Common myeloid progenitor, CD34-positive (primary cell): ENCODE results near the gene KIF3C.
A peak's percentile ranks its signal among the peaks of the same experiment; 100 is the strongest.

Experiments
- CTCF ChIA-PET: fragments of 350-600 bp; sonication (Branson Sonifier 250); formaldehyde crosslinking; loops from one replicate; lab custom pipeline; 2021; ENCODE audit warnings: antibody characterized with exemption; lab: Charles Lee
- POLR2A ChIA-PET: fragments of 350-600 bp; sonication (Branson Sonifier 250); formaldehyde crosslinking; loops from one replicate; lab custom pipeline; 2021; ENCODE audit warnings: antibody characterized with exemption; lab: Charles Lee
- DNase-seq, 3 donors: peaks; one replicate each; pipeline versions ENCODE4 v3.0.0 to v3.0.0-alpha.2; 2013
- H3K27ac ChIP-seq, 2 experiments: 1 replicate in 1 of 2; 2 replicates in 1 of 2; pipeline ENCODE4 v1.7.0; 2013; ENCODE audit warnings: inconsistent platforms in 2 of 2, low read length in 2 of 2, mild to moderate bottlenecking in 2 of 2, low read depth in 1 of 2, moderate library complexity in 1 of 2; ENCODE audit not compliant: severe bottlenecking in 2 of 2, insufficient read depth in 1 of 2, poor library complexity in 1 of 2
- H3K27me3 ChIP-seq, 5 experiments: replicated peaks in 2 of 5; 1 replicate in 3 of 5; 2 replicates in 2 of 5; pipeline versions ENCODE4 v1.6.1 to v1.7.0; 2013; ENCODE audit warnings: low read length in 4 of 5, mild to moderate bottlenecking in 2 of 5, moderate library complexity in 2 of 5, inconsistent platforms in 1 of 5; ENCODE audit not compliant: insufficient read depth in 5 of 5, control insufficient read depth in 4 of 5
- H3K36me3 ChIP-seq, 4 experiments: 1 replicate in 2 of 4; 2 replicates in 2 of 4; pipeline versions ENCODE4 v1.6.1 to v1.7.0; 2013; ENCODE audit warnings: low read length in 3 of 4, control low read depth in 1 of 4, mild to moderate bottlenecking in 1 of 4; ENCODE audit not compliant: control insufficient read depth in 4 of 4, insufficient read depth in 4 of 4
- H3K4me1 ChIP-seq, 4 experiments: 1 replicate in 3 of 4; 2 replicates in 1 of 4; pipeline versions ENCODE4 v1.6.1 to v1.7.1; 2013; ENCODE audit warnings: low read length in 3 of 4, mild to moderate bottlenecking in 3 of 4, control low read depth in 1 of 4, inconsistent platforms in 1 of 4, moderate library complexity in 1 of 4; ENCODE audit not compliant: control insufficient read depth in 4 of 4, insufficient read depth in 4 of 4; ENCODE audit errors: control extremely low read depth in 1 of 4
- H3K4me3 ChIP-seq, 7 experiments: 1 replicate in 4 of 7; 2 replicates in 3 of 7; pipeline versions ENCODE4 v1.5.1 to v1.7.0; 2013; ENCODE audit warnings: mild to moderate bottlenecking in 7 of 7, low read length in 6 of 7, moderate library complexity in 6 of 7, inconsistent platforms in 2 of 7, low read depth in 2 of 7, control low read depth in 1 of 7; ENCODE audit not compliant: insufficient read depth in 4 of 7, control insufficient read depth in 1 of 7; ENCODE audit errors: extremely low read depth in 1 of 7
- H3K9me3 ChIP-seq, 5 experiments: 1 replicate in 4 of 5; 2 replicates in 1 of 5; pipeline versions ENCODE4 v1.6.1 to v1.7.1; 2013; ENCODE audit warnings: low read length in 4 of 5, mild to moderate bottlenecking in 2 of 5, inconsistent platforms in 1 of 5, low read depth in 1 of 5, moderate library complexity in 1 of 5; ENCODE audit not compliant: control insufficient read depth in 4 of 5, insufficient read depth in 2 of 5; ENCODE audit errors: control extremely low read depth in 1 of 5
- WGBS: methylation state at CpG from one replicate; pipeline ENCODE4 v1.1.5; 2013; ENCODE audit not compliant: insufficient coverage; 5-methylcytosine and 5-hydroxymethylcytosine counted together

KIF3C gene

GRCh38 chr2:25991965-25992364 lies 9.7 kb upstream of the KIF3C start:
- Histone ChIP-seq H3K36me3 (no peaks in the 10 kb centered on the region), H3K27me3 (no peaks in the 10 kb centered on the region), H3K4me3 (peak overlapping the region in 2 of 7 experiments; percentile 37 to 65), H3K9me3 (no peaks in the 10 kb centered on the region), H3K4me1 (peaks cover 6 to 9% (median 8%) of the 10 kb centered on the region in 4 experiments), H3K27ac (no peak overlapping the region)
- CTCF ChIA-PET, result interaction anchor here (0.6 to 7.9 kb wide), 19 partner anchors 8 to 156 kb away, joined by 3 to 59 read pairs (median 3); partner anchors contain the start of gene RAB10
- POLR2A ChIA-PET, result no interaction called here
- DNase-seq, result no peak
- 67% methylated on average over 1 of the region's 3 CpGs for WGBS

DNA sequence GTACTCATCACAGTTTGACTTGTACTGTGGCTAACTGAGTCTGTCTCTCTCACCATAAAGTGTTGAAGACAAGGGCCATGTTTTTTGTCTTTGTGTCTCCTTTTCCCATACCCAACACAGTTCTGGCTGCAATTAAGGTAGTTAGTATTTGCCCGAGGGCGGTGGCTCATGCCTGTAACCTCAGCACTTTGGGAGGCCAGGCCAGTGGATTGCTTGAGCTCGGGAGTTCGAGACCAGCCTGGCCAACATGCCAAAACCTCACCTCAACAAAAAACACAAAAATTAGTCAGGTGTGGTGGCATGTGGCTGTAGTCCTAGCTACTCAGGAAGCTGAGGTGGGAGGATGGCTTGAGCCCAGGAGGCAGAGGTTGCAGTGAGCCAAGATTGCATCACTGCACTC lies 6.9 kb upstream of the KIF3C start:
- H3K27me3 ChIP-seq, result no peaks in the 10 kb centered on the region
- H3K4me1 ChIP-seq, result peaks cover 6 to 9% (median 8%) of the 10 kb centered on the region in 4 experiments
- CTCF ChIA-PET, result interaction anchor here (0.9 to 7.9 kb wide), 3 partner anchors 10 to 158 kb away, joined by 4 to 59 read pairs (median 4); no protein-coding TSS in a partner anchor
- no peaks in the 10 kb centered on the region for H3K9me3 ChIP-seq
- 100% methylated on average over 1 of the region's 4 CpGs for WGBS
- POLR2A ChIA-PET, result interaction anchor here (0.6 kb wide), 1 partner anchor 29 kb away, joined by 3 read pairs; no protein-coding TSS in a partner anchor
- H3K27ac ChIP-seq, result no peak overlapping the region
- H3K4me3 ChIP-seq, result no peak overlapping the region
- H3K36me3 ChIP-seq, result no peaks in the 10 kb centered on the region
- no peak for DNase-seq

DNA sequence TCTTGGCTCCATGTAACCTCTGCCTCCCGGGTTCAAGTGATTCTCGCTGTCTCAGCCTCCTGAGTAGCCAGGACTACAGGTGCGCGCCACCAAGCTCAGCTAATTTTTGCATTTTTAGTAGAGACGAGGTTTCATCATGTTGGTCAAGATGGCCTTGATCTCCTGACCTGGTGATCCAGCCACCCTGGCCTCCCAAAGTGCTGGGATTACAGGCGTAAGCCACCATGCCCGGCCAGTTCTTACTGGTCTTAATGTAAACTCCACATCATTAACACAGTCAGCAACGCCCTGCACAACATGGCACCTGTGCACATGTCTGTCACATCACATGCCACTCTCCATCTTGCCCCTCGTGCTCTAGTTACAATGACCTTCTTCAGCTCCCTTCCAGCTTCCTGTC lies 5.8 kb upstream of the KIF3C start:
- Histone ChIP-seq H3K4me1 (peaks cover 6 to 9% (median 8%) of the 10 kb centered on the region in 4 experiments), H3K9me3 (no peaks in the 10 kb centered on the region), H3K27me3 (no peaks in the 10 kb centered on the region), H3K36me3 (no peaks in the 10 kb centered on the region), H3K27ac (no peak overlapping the region), H3K4me3 (no peak overlapping the region)
- CTCF ChIA-PET, result interaction anchor here (0.9 to 7.9 kb wide), 8 partner anchors 9 to 159 kb away, joined by 3 to 59 read pairs (median 4); no protein-coding TSS in a partner anchor
- WGBS, result 98% methylated on average over 9 of the region's 9 CpGs
- no peak for DNase-seq
- POLR2A ChIA-PET, result no interaction called here

DNA sequence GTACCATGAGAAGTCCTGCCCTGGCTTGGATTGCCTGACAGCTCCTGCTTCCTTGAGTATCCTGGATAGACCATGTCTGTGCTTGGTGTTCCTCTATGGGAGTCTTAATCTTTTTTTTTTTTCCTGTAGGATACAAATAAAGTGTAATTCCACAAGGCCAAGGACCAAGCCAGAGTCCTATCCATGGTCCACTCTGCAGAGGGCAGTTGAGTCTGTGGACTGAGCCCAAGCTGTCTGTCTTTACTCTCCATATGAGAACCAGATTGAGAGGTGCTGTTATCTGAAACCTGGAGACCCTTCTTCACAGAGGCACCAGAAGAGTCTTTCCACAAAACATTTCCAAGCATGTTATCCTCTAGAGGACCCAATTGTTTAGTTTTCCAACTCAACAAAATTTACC lies 1.4 kb upstream of the KIF3C start:
- Histone ChIP-seq H3K36me3 (peaks cover 0 to 1% (median 0%) of the 10 kb centered on the region in 4 experiments), H3K9me3 (no peaks in the 10 kb centered on the region), H3K4me1 (peaks cover 0 to 16% (median 13%) of the 10 kb centered on the region in 4 experiments), H3K27ac (no peak overlapping the region), H3K4me3 (no peak overlapping the region), H3K27me3 (no peaks in the 10 kb centered on the region)
- DNase-seq, result no peak
- ChIA-PET CTCF (interaction anchor here (0.6 to 1.9 kb wide), 4 partner anchors 11 to 273 kb away, joined by 3 to 4 read pairs (median 3); no protein-coding TSS in a partner anchor), POLR2A (no interaction called here)

DNA sequence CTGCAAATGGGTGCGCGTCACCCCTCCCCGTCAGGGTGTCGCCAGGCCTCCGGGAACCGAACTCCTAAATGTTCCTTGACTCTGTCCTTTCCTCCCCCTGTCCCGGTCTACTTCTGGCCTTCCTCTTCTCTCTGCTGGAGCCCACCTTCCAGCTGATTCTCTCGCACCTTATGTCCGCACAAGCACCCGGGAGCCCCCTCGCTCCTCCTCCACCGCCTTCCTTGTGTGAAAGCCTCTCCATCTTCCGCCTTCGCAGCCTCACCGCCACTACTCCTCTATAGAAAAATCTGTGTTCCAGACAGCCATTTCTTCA lies 627 bp upstream of the KIF3C start:
- 71% methylated on average over 13 of the region's 15 CpGs for WGBS
- H3K27me3 ChIP-seq, result no peaks in the 10 kb centered on the region
- H3K36me3 ChIP-seq, result peaks cover 0 to 5% (median 0%) of the 10 kb centered on the region in 4 experiments
- no peak for DNase-seq
- ChIA-PET CTCF (interaction anchor here (0.6 to 1.9 kb wide), 3 partner anchors 10 to 273 kb away, joined by 3 to 6 read pairs (median 4); no protein-coding TSS in a partner anchor), POLR2A (interaction anchor here (1.2 kb wide), 1 partner anchor 12 kb away, joined by 4 read pairs; no protein-coding TSS in a partner anchor)
- H3K27ac ChIP-seq, result no peak overlapping the region
- peaks cover 0 to 16% (median 13%) of the 10 kb centered on the region in 4 experiments for H3K4me1 ChIP-seq
- no peaks in the 10 kb centered on the region for H3K9me3 ChIP-seq
- H3K4me3 ChIP-seq, result peak overlapping the region; percentile 67 to 90 (median 79)

GRCh38 chr2:25981596-25982272 lies 563 bp downstream of the KIF3C start:
- peak overlapping the region; percentile 67 to 90 (median 79) for H3K4me3 ChIP-seq
- H3K36me3 ChIP-seq, result peaks cover 0 to 7% (median 0%) of the 10 kb centered on the region in 4 experiments
- H3K27ac ChIP-seq, result peak overlapping the region in 1 of 2 experiments; percentile 43
- no peaks in the 10 kb centered on the region for H3K27me3 ChIP-seq
- CTCF ChIA-PET, result interaction anchor here (1.3 to 1.9 kb wide), 5 partner anchors 9 to 67 kb away, joined by 3 to 6 read pairs (median 5); no protein-coding TSS in a partner anchor
- peaks cover 0 to 16% (median 13%) of the 10 kb centered on the region in 4 experiments for H3K4me1 ChIP-seq
- POLR2A ChIA-PET, result interaction anchor here (0.9 to 1.2 kb wide), 2 partner anchors 10 to 31 kb away, joined by 3 to 4 read pairs; no protein-coding TSS in a partner anchor
- peak in 1 of 3 donors; percentile 37 for DNase-seq
- H3K9me3 ChIP-seq, result no peaks in the 10 kb centered on the region
- WGBS, result 28% methylated on average over 38 of the region's 44 CpGs

GRCh38 chr2:25980951-25981350 lies 1.3 kb downstream of the KIF3C start:
- POLR2A ChIA-PET, result no interaction called here
- H3K9me3 ChIP-seq, result no peaks in the 10 kb centered on the region
- H3K4me1 ChIP-seq, result peaks cover 0 to 16% (median 13%) of the 10 kb centered on the region in 4 experiments
- no peak overlapping the region for H3K27ac ChIP-seq
- DNase-seq, result no peak
- H3K4me3 ChIP-seq, result no peak overlapping the region
- CTCF ChIA-PET, result interaction anchor here (1.3 to 1.5 kb wide), 4 partner anchors 10 to 35 kb away, joined by 3 to 6 read pairs (median 4); no protein-coding TSS in a partner anchor
- H3K36me3 ChIP-seq, result peaks cover 0 to 8% (median 1%) of the 10 kb centered on the region in 4 experiments
- H3K27me3 ChIP-seq, result no peaks in the 10 kb centered on the region
- 98% methylated on average over 10 of the region's 14 CpGs for WGBS
